Osteocyte (in vitro differentiated cells): ENCODE data around the gene RAX. TPM values are rescaled to one million over a fixed set of nuclear protein-coding genes. Genes with fewer than 3 reads are reported as not detected.
A peak's percentile ranks its signal among the peaks of the same experiment; 100 is the strongest.

ENCODE experiments used
- DNase-seq: peaks from one replicate; pipeline ENCODE4 v3.0.0; 2021; ENCODE audit warnings: mixed read lengths; ENCODE audit not compliant: unreplicated experiment; ENCODE audit errors: extremely low spot score
- H3K27ac Mint-ChIP-seq: one replicate; pipeline ENCODE4 v1.8.0; 2021; ENCODE audit warnings: mild to moderate bottlenecking, mixed read lengths; ENCODE audit not compliant: unreplicated experiment
- H3K27me3 Mint-ChIP-seq: one replicate; pipeline ENCODE4 v1.8.0; 2021; ENCODE audit warnings: mixed read lengths; ENCODE audit not compliant: unreplicated experiment
- H3K36me3 Mint-ChIP-seq: one replicate; pipeline ENCODE4 v1.8.0; 2021; ENCODE audit warnings: mixed read lengths; ENCODE audit not compliant: unreplicated experiment
- H3K4me1 Mint-ChIP-seq: one replicate; pipeline ENCODE4 v1.8.0; 2021; ENCODE audit warnings: mixed read lengths; ENCODE audit not compliant: unreplicated experiment
- H3K4me3 Mint-ChIP-seq: one replicate; pipeline ENCODE4 v1.8.0; 2021; ENCODE audit warnings: mild to moderate bottlenecking, moderate library complexity, mixed read lengths; ENCODE audit not compliant: unreplicated experiment
- H3K9me3 Mint-ChIP-seq: one replicate; pipeline ENCODE4 v1.8.0; 2021; ENCODE audit warnings: mixed read lengths; ENCODE audit not compliant: unreplicated experiment
- total RNA-seq: library from RNA; stranded (reverse); gene quantifications from 2 replicates; pipeline ENCODE4 v1.2.1, GENCODE V29; 2021
- TF ChIP-seq, protein P1 (sequence below): fragments of 200-600 bp; sonication (generic); IDR thresholded peaks from 2 replicates; pipeline ENCODE4 v1.5.0; 2021; ENCODE audit warnings: antibody characterized with exemption, mild to moderate bottlenecking, moderate library complexity

The RAX gene
- total RNA-seq, 1 donor from 2014 or later: not detected

DNA sequence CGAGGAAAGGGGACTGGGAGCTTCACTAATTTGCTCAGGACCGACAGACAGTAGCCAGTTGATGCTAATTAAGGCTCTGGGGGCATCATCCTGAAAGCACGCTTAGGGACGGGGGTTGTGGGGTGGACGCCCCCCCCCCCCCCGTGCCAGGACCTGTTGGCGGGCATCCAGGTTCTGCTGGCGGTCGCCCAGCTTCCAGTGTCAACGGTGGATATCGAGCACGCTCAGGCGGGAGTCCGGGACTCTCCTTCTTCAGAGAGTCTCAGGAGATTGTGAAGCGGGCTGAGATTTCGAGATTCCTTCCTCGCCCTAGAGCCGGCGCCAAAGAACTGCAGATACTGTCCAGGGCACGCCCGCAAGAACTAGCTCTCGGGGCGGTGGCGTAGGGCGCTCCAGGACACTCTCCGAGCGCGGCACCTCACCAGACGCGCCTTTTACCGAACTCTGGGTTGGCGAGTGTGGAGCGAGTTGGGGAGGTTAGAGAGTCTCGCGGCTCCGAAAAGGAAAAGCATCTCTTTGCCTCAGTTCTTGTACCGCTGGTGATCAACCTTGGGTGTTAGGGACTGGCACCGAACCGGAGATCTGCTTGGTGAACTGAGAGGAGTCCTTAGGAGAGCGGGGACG is 5.6 kb downstream of the RAX start:
- peak overlapping the region; percentile 15 for H3K4me3 Mint-ChIP-seq

DNA sequence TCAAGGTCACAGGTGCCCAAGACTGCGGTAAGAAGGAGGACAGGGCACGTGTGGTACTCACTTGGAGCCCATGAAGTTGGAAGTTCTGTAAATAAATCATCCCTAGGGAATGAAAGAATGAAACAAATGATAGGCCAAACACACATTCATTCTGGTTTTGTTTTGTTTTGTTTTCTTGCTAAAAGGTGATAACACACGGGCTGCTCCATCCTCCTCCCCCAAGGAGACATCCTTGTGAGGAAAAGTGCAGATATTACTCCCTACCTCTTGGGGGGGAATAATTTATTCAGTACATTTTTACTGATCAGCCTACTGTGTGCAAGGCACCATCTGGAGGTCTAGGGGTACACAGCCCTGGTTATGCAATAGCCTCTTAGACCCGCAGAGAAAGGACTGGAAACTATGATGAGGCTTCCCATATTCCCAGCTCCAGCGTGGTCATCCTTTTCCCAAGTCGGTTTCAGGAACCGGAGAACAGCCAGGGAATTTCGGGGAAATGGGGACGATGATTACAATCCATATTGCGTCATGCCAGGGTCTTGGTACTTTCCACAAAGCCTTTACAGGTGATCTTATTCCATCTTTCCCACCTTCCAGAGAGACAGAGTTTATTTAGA is 6.3 kb downstream of the RAX start:
- H3K4me3 Mint-ChIP-seq: no peak overlapping the region
- no peak for DNase-seq
- TF ChIP-seq, protein P1, sequence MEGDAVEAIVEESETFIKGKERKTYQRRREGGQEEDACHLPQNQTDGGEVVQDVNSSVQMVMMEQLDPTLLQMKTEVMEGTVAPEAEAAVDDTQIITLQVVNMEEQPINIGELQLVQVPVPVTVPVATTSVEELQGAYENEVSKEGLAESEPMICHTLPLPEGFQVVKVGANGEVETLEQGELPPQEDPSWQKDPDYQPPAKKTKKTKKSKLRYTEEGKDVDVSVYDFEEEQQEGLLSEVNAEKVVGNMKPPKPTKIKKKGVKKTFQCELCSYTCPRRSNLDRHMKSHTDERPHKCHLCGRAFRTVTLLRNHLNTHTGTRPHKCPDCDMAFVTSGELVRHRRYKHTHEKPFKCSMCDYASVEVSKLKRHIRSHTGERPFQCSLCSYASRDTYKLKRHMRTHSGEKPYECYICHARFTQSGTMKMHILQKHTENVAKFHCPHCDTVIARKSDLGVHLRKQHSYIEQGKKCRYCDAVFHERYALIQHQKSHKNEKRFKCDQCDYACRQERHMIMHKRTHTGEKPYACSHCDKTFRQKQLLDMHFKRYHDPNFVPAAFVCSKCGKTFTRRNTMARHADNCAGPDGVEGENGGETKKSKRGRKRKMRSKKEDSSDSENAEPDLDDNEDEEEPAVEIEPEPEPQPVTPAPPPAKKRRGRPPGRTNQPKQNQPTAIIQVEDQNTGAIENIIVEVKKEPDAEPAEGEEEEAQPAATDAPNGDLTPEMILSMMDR: no peak
- no peaks in the 10 kb centered on the region for H3K9me3 Mint-ChIP-seq
- peaks cover 92% of the 10 kb centered on the region for H3K27me3 Mint-ChIP-seq
- peaks cover 27% of the 10 kb centered on the region for H3K4me1 Mint-ChIP-seq
- no peaks in the 10 kb centered on the region for H3K36me3 Mint-ChIP-seq
- no peak overlapping the region for H3K27ac Mint-ChIP-seq

More for the DNA sequence above, 5.6 kb downstream of the RAX start:
- TF ChIP-seq, protein P1: no peak
- Mint-ChIP-seq H3K27me3 (peaks cover 91% of the 10 kb centered on the region), H3K9me3 (no peaks in the 10 kb centered on the region), H3K27ac (no peak overlapping the region), H3K4me1 (peaks cover 27% of the 10 kb centered on the region), H3K36me3 (no peaks in the 10 kb centered on the region)
- DNase-seq: no peak

GRCh38 chr18:59266459-59266858 is 6.8 kb downstream of the RAX start:
- Mint-ChIP-seq H3K36me3 (no peaks in the 10 kb centered on the region), H3K9me3 (no peaks in the 10 kb centered on the region), H3K27ac (no peak overlapping the region), H3K27me3 (peaks cover 91% of the 10 kb centered on the region), H3K4me3 (no peak overlapping the region), H3K4me1 (peaks cover 27% of the 10 kb centered on the region)
- no peak for DNase-seq
- TF ChIP-seq, protein P1: no peak

DNA sequence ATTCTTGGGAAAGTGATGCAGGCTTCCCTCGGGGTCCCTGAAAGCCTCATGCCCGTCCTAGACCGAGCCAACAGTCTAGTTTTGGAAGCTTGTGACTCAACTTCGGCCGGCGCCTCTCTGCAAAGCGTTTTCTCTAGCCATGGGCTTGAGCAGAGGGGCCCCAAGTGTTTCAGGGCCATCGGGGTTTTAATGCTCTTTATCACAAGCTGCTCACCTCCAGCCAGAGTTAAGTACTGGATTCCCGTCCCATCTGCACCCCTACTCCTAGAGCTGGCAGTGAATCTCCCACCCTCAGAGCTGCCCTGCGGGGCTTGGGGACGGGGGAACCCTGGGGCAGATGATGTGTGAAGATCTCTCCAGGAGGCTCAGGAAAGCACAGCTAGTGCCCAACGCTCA is 7.3 kb downstream of the RAX start:
- no peak for DNase-seq
- no peaks in the 10 kb centered on the region for H3K36me3 Mint-ChIP-seq
- peaks cover 87% of the 10 kb centered on the region for H3K27me3 Mint-ChIP-seq
- H3K9me3 Mint-ChIP-seq: no peaks in the 10 kb centered on the region
- H3K4me3 Mint-ChIP-seq: no peak overlapping the region
- peaks cover 27% of the 10 kb centered on the region for H3K4me1 Mint-ChIP-seq
- TF ChIP-seq, protein P1: no peak
- H3K27ac Mint-ChIP-seq: no peak overlapping the region

DNA sequence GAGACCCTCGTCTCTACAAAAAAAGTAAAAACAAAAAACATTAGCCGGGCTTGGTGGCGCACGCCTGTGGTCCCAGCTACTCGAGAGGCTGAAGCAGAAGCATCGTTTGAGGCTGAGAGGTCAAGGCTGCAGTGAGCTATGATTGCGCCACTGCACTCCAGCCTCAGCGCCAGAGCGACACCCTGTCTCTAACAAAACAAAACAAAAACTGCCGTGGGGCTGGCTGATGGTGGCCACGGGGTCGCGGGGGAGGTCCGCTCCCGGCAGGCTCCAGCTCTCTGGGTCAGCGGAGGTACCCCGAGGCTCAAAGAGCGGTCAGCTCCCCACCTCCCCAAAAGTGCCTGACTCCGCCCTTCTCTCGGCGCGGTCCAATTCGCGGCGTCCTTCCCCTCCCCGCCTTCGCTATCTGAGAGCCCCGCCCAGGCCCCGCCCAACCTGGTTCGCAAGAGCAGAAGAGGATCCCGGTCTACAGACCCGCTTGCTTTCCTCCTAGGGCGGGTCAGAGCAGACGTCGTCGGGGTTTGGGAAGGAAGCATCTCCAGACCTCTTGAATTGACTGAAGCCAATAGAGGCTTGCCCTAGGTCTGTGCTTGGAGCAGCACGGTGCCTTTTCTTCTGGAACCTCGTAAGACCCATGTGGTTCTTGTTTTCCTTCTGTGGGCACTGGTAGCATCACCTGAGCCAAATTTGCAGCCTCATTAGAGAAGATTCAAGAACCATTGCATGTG is 7.8 kb downstream of the RAX start:
- TF ChIP-seq, protein P1: no peak
- no peaks in the 10 kb centered on the region for H3K9me3 Mint-ChIP-seq
- peaks cover 86% of the 10 kb centered on the region for H3K27me3 Mint-ChIP-seq
- H3K4me1 Mint-ChIP-seq: peaks cover 27% of the 10 kb centered on the region
- peak overlapping the region; percentile 10 for H3K4me3 Mint-ChIP-seq
- no peak for DNase-seq
- no peaks in the 10 kb centered on the region for H3K36me3 Mint-ChIP-seq
- H3K27ac Mint-ChIP-seq: no peak overlapping the region
